ENCODE data around the gene RNF121.

Gene RNF121

DNA sequence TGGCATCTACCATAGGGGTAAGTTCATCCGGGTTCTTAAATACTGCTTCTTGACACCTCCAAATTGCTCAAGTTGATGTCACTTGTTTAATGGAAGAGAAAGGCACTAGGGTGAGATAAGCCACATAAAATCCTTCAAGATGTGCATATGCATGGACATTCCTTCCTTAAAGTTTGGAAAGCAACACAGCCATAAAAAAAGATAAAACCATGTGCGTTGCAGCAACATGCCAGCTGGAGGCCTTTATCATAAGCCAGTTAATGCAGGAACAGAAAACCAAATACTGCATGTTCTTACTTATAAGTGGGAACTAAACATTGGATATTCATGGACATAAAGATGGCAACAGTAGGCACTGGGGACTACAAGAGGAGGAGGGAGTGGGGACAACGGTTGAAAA is 61.9 kb downstream of the RNF121 start:
- no peaks in the 10 kb centered on the region for H3K27me3 ChIP-seq (replicated peaks; ENCODE audit: insufficient read depth, low read length)
- no peaks in the 10 kb centered on the region for H3K79me2 ChIP-seq (ENCODE audit: low read length)
- H3K4me1 ChIP-seq (ENCODE audit: low read length): no peaks in the 10 kb centered on the region
- H3K9me2 ChIP-seq (replicated peaks; ENCODE audit: insufficient read depth, low read length): no peaks in the 10 kb centered on the region
- no peaks in the 10 kb centered on the region for H3F3A ChIP-seq (ENCODE audit: insufficient read depth, low read length)
- no peak overlapping the region for H3K4me3 ChIP-seq (ENCODE audit: low read length)
- H3K4me2 ChIP-seq (ENCODE audit: low read depth, low read length): no peak overlapping the region
- no peaks in the 10 kb centered on the region for H3K9me3 ChIP-seq (replicated peaks; ENCODE audit: insufficient read depth, low read length)
- no peak overlapping the region for H3K9ac ChIP-seq (ENCODE audit: low read length)
- H2AFZ ChIP-seq (ENCODE audit: low read length): no peak overlapping the region
- no peak overlapping the region for H3K27ac ChIP-seq (ENCODE audit: low read length)
- no peaks in the 10 kb centered on the region for H3K36me3 ChIP-seq (replicated peaks; ENCODE audit: insufficient read depth, low read length)
- no peak for DNase-seq
- H4K20me1 ChIP-seq (ENCODE audit: insufficient read depth, low read length): no peaks in the 10 kb centered on the region
- TF ChIP-seq EZH2 (optimal IDR thresholded peaks at IDR 0.05; ENCODE audit: low read depth, low read length): no peak
- TF ChIP-seq, protein P1, sequence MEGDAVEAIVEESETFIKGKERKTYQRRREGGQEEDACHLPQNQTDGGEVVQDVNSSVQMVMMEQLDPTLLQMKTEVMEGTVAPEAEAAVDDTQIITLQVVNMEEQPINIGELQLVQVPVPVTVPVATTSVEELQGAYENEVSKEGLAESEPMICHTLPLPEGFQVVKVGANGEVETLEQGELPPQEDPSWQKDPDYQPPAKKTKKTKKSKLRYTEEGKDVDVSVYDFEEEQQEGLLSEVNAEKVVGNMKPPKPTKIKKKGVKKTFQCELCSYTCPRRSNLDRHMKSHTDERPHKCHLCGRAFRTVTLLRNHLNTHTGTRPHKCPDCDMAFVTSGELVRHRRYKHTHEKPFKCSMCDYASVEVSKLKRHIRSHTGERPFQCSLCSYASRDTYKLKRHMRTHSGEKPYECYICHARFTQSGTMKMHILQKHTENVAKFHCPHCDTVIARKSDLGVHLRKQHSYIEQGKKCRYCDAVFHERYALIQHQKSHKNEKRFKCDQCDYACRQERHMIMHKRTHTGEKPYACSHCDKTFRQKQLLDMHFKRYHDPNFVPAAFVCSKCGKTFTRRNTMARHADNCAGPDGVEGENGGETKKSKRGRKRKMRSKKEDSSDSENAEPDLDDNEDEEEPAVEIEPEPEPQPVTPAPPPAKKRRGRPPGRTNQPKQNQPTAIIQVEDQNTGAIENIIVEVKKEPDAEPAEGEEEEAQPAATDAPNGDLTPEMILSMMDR (IDR thresholded peaks at IDR 0.05; ENCODE audit: low read length): no peak
- no peak for TF ChIP-seq EZH2phosphoT487 (IDR thresholded peaks at IDR 0.05; ENCODE audit: low read length)

DNA sequence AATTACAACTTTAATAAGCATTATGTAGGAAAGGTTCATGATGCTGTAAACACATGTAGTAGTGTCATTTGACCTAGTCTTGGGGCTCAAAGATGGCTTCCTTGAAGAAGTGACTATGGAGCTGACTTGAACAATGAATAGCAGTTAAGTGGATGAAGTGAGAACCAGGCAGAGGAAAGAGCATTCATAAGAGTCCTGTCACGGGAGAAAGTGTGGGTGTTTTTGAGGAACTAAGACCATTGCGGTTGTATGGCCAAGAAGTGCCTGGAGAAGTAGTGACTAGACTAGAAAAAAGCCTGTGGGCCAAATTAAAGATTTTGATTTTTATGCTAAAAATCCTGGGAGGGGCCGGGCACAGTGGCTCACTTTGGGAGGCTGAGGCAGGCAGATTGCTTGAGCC is 62.6 kb downstream of the RNF121 start:
- Histone ChIP-seq H3K79me2 (ENCODE audit: low read length) (no peaks in the 10 kb centered on the region), H3K9ac (ENCODE audit: low read length) (no peak overlapping the region), H3K27me3 (replicated peaks; ENCODE audit: insufficient read depth, low read length) (no peaks in the 10 kb centered on the region), H3K4me3 (ENCODE audit: low read length) (no peak overlapping the region), H3K9me3 (replicated peaks; ENCODE audit: insufficient read depth, low read length) (no peaks in the 10 kb centered on the region), H3F3A (ENCODE audit: insufficient read depth, low read length) (no peaks in the 10 kb centered on the region), H2AFZ (ENCODE audit: low read length) (no peak overlapping the region), H4K20me1 (ENCODE audit: insufficient read depth, low read length) (no peaks in the 10 kb centered on the region), H3K4me1 (ENCODE audit: low read length) (no peaks in the 10 kb centered on the region), H3K36me3 (replicated peaks; ENCODE audit: insufficient read depth, low read length) (no peaks in the 10 kb centered on the region), H3K4me2 (ENCODE audit: low read depth, low read length) (no peak overlapping the region), H3K9me2 (replicated peaks; ENCODE audit: insufficient read depth, low read length) (no peaks in the 10 kb centered on the region), H3K27ac (ENCODE audit: low read length) (no peak overlapping the region)
- TF ChIP-seq, protein P1 (IDR thresholded peaks at IDR 0.05; ENCODE audit: low read length): no peak
- no peak for TF ChIP-seq EZH2phosphoT487 (IDR thresholded peaks at IDR 0.05; ENCODE audit: low read length)
- TF ChIP-seq EZH2 (optimal IDR thresholded peaks at IDR 0.05; ENCODE audit: low read depth, low read length): no peak
- DNase-seq: no peak

DNA sequence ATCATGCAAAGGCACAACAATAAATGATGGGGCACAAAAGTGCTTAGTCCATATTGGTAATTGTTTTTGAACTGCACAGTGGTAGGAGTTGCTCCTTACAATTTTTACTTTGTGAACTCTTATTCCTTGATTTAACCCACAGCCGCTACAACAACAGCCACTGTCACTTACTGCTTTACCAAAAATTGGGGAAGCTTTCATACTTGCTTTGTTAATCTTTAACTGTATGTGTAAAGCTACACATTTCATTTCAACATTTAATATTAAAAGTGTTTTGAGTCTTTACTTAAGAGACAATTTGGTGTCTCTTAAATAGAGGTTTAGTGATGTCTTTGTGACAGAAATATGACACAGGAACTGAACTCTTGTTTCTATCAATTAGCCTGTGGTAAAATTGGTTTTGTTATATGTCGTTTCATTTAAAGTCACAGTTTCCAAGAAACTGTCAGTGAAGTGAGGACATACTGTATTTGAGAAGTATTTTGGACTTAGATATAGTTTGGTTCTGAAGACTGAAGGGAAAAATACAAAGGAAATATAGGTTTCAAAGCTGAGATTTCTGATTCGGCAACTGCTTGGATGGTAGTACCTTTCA is 63.4 kb downstream of the RNF121 start:
- Histone ChIP-seq H3K36me3 (replicated peaks; ENCODE audit: insufficient read depth, low read length) (no peaks in the 10 kb centered on the region), H3K4me3 (ENCODE audit: low read length) (no peak overlapping the region), H3K79me2 (ENCODE audit: low read length) (no peaks in the 10 kb centered on the region), H3K9me2 (replicated peaks; ENCODE audit: insufficient read depth, low read length) (no peaks in the 10 kb centered on the region), H2AFZ (ENCODE audit: low read length) (no peak overlapping the region), H3F3A (ENCODE audit: insufficient read depth, low read length) (no peaks in the 10 kb centered on the region), H3K9me3 (replicated peaks; ENCODE audit: insufficient read depth, low read length) (no peaks in the 10 kb centered on the region), H3K9ac (ENCODE audit: low read length) (no peak overlapping the region), H3K27me3 (replicated peaks; ENCODE audit: insufficient read depth, low read length) (no peaks in the 10 kb centered on the region), H4K20me1 (ENCODE audit: insufficient read depth, low read length) (no peaks in the 10 kb centered on the region), H3K27ac (ENCODE audit: low read length) (no peak overlapping the region), H3K4me1 (ENCODE audit: low read length) (no peaks in the 10 kb centered on the region), H3K4me2 (ENCODE audit: low read depth, low read length) (no peak overlapping the region)
- TF ChIP-seq, protein P1 (IDR thresholded peaks at IDR 0.05; ENCODE audit: low read length): no peak
- no peak for TF ChIP-seq EZH2 (optimal IDR thresholded peaks at IDR 0.05; ENCODE audit: low read depth, low read length)
- no peak for TF ChIP-seq EZH2phosphoT487 (IDR thresholded peaks at IDR 0.05; ENCODE audit: low read length)
- no peak for DNase-seq

Measured in MM.1S (cell line).